PC-3 (cell line): ENCODE measurements around the gene PCP4L1. TPM values are rescaled to one million over a fixed set of nuclear protein-coding genes. Genes with fewer than 3 reads are reported as not detected.
"Not testable (repeated sequence)": the region's sequence is repeated elsewhere in the genome, so short reads cannot be mapped to it uniquely, and the experiment has no call there.

ENCODE experiments used
- ATAC-seq: fragments of 200-7000 bp; cut with Tn5 transposase; 2 replicates; pipeline ENCODE4 v1.9.1; 2020; ENCODE audit warnings: mild to moderate bottlenecking, moderate library complexity
- BruUV-seq: library from RNA; stranded (reverse); fragments of 400-500 nt; replicated peaks from 2 replicates; lab custom pipeline; 2021; lab: Mats Ljungman, UMichigan
- CTCF ChIA-PET: fragments of 300-600 bp; sonication (Branson Sonifier 250); formaldehyde crosslinking; loops from one replicate; lab custom pipeline; 2022; ENCODE audit warnings: antibody characterized with exemption; lab: Charles Lee
- POLR2A ChIA-PET: fragments of 300-600 bp; sonication (Branson Sonifier 250); formaldehyde crosslinking; loops from one replicate; lab custom pipeline; 2022; ENCODE audit warnings: antibody characterized with exemption; ENCODE audit not compliant: unreplicated experiment; lab: Charles Lee
- DNase-seq: peaks from one replicate; pipeline ENCODE4 v3.0.0-alpha.2; 2015
- H2AFZ ChIP-seq: fragments of 300-600 bp; sonication (generic); 2 replicates; pipeline ENCODE4 v1.6.0; 2016; ENCODE audit warnings: antibody characterized with exemption, low read length
- H3F3A ChIP-seq: fragments of 300-600 bp; sonication (generic); one replicate; pipeline ENCODE4 v1.6.0; 2017; ENCODE audit warnings: antibody characterized with exemption, low read length, control low read depth, mild to moderate bottlenecking; ENCODE audit not compliant: unreplicated experiment
- H3K27ac ChIP-seq: fragments of 300-600 bp; sonication (generic); 2 replicates; pipeline ENCODE4 v1.5.1; 2016; ENCODE audit warnings: mild to moderate bottlenecking, low read length
- H3K27me3 ChIP-seq: fragments of 300-600 bp; sonication (generic); 2 replicates; pipeline ENCODE4 v1.6.1; 2016; ENCODE audit warnings: low read length, mixed read lengths
- H3K36me3 ChIP-seq: fragments of 300-600 bp; sonication (generic); 2 replicates; pipeline ENCODE4 v1.6.1; 2016; ENCODE audit warnings: low read depth, mixed run types, low read length, mixed read lengths
- H3K4me1 ChIP-seq: fragments of 300-600 bp; sonication (generic); 2 replicates; pipeline ENCODE4 v1.5.1; 2016; ENCODE audit warnings: low read length; ENCODE audit not compliant: insufficient read depth
- H3K4me2 ChIP-seq: fragments of 300-600 bp; sonication (generic); 2 replicates; pipeline ENCODE4 v1.6.0; 2016; ENCODE audit warnings: low read length
- H3K4me3 ChIP-seq: fragments of 300-600 bp; sonication (generic); 2 replicates; pipeline ENCODE4 v1.5.1; 2016; ENCODE audit warnings: mild to moderate bottlenecking, low read length, mixed read lengths
- H3K79me2 ChIP-seq: fragments of 300-600 bp; sonication (generic); 2 replicates; pipeline ENCODE4 v1.6.1; 2017; ENCODE audit warnings: low read length, mixed read lengths
- H3K9ac ChIP-seq: fragments of 300-600 bp; sonication (generic); 2 replicates; pipeline ENCODE4 v1.6.0; 2016; ENCODE audit warnings: mild to moderate bottlenecking, low read length
- H3K9me2 ChIP-seq: fragments of 300-600 bp; sonication (generic); replicated peaks from 2 replicates; pipeline ENCODE4 v1.6.1; 2016; ENCODE audit warnings: mixed run types, low read length, mixed read lengths
- H3K9me3 ChIP-seq: fragments of 300-600 bp; sonication (generic); 2 replicates; pipeline ENCODE4 v1.6.1; 2016; ENCODE audit warnings: low read length, mixed read lengths
- H4K20me1 ChIP-seq: fragments of 300-600 bp; sonication (generic); 2 replicates; pipeline ENCODE4 v1.6.1; 2016; ENCODE audit warnings: low read length, mixed read lengths
- EZH2 ChIP-seq: fragments of 300-600 bp; sonication (generic); IDR thresholded peaks from one replicate; pipeline ENCODE4 v1.6.1; 2017; ENCODE audit warnings: antibody characterized with exemption, mild to moderate bottlenecking, low read length; ENCODE audit not compliant: unreplicated experiment
- EZH2phosphoT487 ChIP-seq: fragments of 300-600 bp; sonication (generic); IDR thresholded peaks from 2 replicates; pipeline ENCODE4 v1.6.1; 2018; ENCODE audit warnings: mild to moderate bottlenecking, antibody characterized with exemption, low read length, borderline replicate concordance
- intact Hi-C: fragments of 100-400 bp; cut with micrococcal nuclease; formaldehyde crosslinking; loops from 2 replicates; pipeline ENCODE4 v1.9.0; 2023
- total RNA-seq: library from RNA; depleted of rRNA; stranded (reverse); fragments of >200 nt; gene quantifications from 2 replicates; pipeline ENCODE4 v1.2.3, GENCODE V29; 2014
- TF ChIP-seq, protein P1 (sequence below): fragments of 300-600 bp; sonication (generic); conservative IDR thresholded peaks from 2 replicates; pipeline ENCODE4 v1.5.1; 2017; ENCODE audit warnings: antibody characterized with exemption, low read depth, mild to moderate bottlenecking, low read length

PCP4L1 gene
- total RNA-seq, 1 experiment from 2014 or later, result 0.07 TPM

DNA sequence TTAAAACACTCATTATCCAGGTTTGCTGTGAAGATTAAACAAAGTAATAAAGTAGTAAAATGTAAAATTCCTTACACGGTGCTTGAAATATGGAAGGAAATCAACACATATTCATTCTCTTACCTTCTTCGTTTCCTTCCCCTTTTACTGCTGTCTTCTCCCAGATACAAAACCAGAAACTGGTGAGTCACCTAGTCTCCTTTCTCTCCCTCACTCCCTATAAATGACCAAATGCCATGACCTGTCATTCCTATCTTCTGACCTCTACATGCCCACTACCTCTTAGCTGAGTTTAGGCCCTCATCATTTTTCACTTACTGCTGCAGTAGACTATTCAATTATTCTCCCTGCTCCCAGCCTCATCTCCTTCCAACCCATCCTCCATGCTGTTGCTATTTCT lies 16.2 kb upstream of the PCP4L1 start:
- intact Hi-C loops, result no loop called here
- ATAC-seq (peak; percentile 58), DNase-seq (peak; percentile 37)
- Histone ChIP-seq H3K79me2 (no peaks in the 10 kb centered on the region), H3K4me1 (peaks cover 9% of the 10 kb centered on the region), H2AFZ (no peak overlapping the region), H3K36me3 (no peaks in the 10 kb centered on the region), H3K4me2 (no peak overlapping the region), H3K27ac (no peak overlapping the region), H3F3A (no peaks in the 10 kb centered on the region), H3K9me2 (0 out of 2 replicates have a peak, but pooled peaks cover 5% of the 10 kb centered on the region), H3K9me3 (no peaks in the 10 kb centered on the region), H3K4me3 (no peak overlapping the region), H3K27me3 (no peaks in the 10 kb centered on the region), H3K9ac (no peak overlapping the region), H4K20me1 (no peaks in the 10 kb centered on the region)
- CTCF ChIA-PET, result no interaction called here
- BruUV-seq, result no TSS peak
- POLR2A ChIA-PET, result no interaction called here
- TF ChIP-seq EZH2 (no peak), EZH2phosphoT487 (no peak)
- TF ChIP-seq, protein P1, sequence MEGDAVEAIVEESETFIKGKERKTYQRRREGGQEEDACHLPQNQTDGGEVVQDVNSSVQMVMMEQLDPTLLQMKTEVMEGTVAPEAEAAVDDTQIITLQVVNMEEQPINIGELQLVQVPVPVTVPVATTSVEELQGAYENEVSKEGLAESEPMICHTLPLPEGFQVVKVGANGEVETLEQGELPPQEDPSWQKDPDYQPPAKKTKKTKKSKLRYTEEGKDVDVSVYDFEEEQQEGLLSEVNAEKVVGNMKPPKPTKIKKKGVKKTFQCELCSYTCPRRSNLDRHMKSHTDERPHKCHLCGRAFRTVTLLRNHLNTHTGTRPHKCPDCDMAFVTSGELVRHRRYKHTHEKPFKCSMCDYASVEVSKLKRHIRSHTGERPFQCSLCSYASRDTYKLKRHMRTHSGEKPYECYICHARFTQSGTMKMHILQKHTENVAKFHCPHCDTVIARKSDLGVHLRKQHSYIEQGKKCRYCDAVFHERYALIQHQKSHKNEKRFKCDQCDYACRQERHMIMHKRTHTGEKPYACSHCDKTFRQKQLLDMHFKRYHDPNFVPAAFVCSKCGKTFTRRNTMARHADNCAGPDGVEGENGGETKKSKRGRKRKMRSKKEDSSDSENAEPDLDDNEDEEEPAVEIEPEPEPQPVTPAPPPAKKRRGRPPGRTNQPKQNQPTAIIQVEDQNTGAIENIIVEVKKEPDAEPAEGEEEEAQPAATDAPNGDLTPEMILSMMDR, result no peak

DNA sequence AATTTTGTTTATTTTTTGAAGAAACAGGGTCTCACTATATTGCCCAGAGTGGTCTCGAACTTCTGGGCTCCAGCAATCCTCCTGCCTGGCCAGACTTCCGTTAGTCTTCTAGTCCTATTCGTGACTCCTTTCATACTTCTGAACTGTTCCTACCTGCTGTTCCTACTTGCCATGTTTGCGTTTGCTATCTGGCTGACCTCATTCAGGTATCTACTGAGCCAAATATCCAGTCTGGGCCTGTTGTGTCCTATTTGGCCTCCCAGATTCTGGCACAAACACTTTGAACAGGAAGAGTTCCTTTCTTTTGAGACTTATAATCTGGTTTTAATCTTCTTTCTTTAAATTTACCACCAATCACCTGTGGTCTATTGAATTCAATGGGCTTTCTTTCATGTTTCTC lies 13.7 kb upstream of the PCP4L1 start:
- intact Hi-C loops, result no loop called here
- Histone ChIP-seq H3K36me3 (no peaks in the 10 kb centered on the region), H3K9me3 (no peaks in the 10 kb centered on the region), H2AFZ (no peak overlapping the region), H3K4me3 (no peak overlapping the region), H3K4me2 (no peak overlapping the region), H3K27me3 (no peaks in the 10 kb centered on the region), H3K27ac (no peak overlapping the region), H3K9ac (no peak overlapping the region), H3K9me2 (0 out of 2 replicates have a peak, but pooled peaks cover 5% of the 10 kb centered on the region), H3K4me1 (peaks cover 9% of the 10 kb centered on the region), H3K79me2 (no peaks in the 10 kb centered on the region), H3F3A (no peaks in the 10 kb centered on the region), H4K20me1 (no peaks in the 10 kb centered on the region)
- CTCF ChIA-PET, result no interaction called here
- TF ChIP-seq EZH2phosphoT487 (no peak), EZH2 (no peak)
- TF ChIP-seq, protein P1, result no peak
- BruUV-seq, result no TSS peak
- POLR2A ChIA-PET, result no interaction called here
- ATAC-seq (no peak), DNase-seq (no peak)

DNA sequence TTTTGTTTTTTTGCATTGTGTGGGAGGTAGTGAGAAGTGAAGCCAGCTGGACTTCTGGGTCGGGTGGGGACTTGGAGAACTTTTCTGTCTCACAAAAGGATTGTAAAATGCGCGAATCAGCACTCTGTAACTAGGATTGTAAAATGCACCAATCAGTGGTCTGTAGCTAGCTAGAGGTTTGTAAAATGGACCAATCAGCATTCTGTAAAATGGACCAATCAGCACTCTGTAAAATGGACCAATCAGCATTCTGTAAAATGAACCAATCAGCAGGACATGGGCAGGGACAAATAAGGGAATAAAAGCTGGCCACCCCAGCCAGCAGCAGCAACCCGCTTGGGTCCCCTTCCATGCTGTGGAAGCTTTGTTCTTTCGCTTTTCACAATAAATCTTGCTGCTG lies 8.4 kb upstream of the PCP4L1 start:
- H3K4me1 ChIP-seq, H3K4me3 ChIP-seq, H3F3A ChIP-seq, DNase-seq, H3K4me2 ChIP-seq, H3K9me2 ChIP-seq, CTCF ChIA-PET, H3K27ac ChIP-seq, POLR2A ChIA-PET, BruUV-seq, H2AFZ ChIP-seq, H3K36me3 ChIP-seq, H3K9ac ChIP-seq, H3K27me3 ChIP-seq, H3K79me2 ChIP-seq, intact Hi-C loops, ATAC-seq, H3K9me3 ChIP-seq, H4K20me1 ChIP-seq: not testable (repeated sequence)
